IMR-90 (cell line): Measurements from ENCODE around the gene CMIP. TPM values are rescaled to one million over a fixed set of nuclear protein-coding genes. Genes with fewer than 3 reads are reported as not detected.

Experiments
- ATAC-seq: fragments of 200-7000 bp; cut with Tn5 transposase; 2 replicates; pipeline ENCODE4 v1.9.1; 2020; ENCODE audit warnings: low read depth, mild to moderate bottlenecking, moderate library complexity
- BruUV-seq: library from RNA; stranded (reverse); fragments of 400-500 nt; replicated peaks from 2 replicates; lab custom pipeline; 2021; lab: Mats Ljungman, UMichigan
- CTCF ChIA-PET: fragments of 300-600 bp; formaldehyde crosslinking; extraction: SDS; loops from one replicate; lab custom pipeline; 2021; ENCODE audit warnings: antibody characterized with exemption; lab: Yijun Ruan, JAX
- POLR2A ChIA-PET: fragments of 300-600 bp; sonication (Branson Sonifier 250); formaldehyde crosslinking; loops from one replicate; lab custom pipeline; 2022; ENCODE audit warnings: antibody characterized with exemption; ENCODE audit not compliant: unreplicated experiment; lab: Charles Lee
- DNase-seq: peaks from one replicate; pipeline ENCODE4 v3.0.0; 2013
- H2AFZ ChIP-seq: replicated peaks from 2 replicates; pipeline ENCODE3; 2013; ENCODE audit warnings: low read length, mild to moderate bottlenecking; ENCODE audit not compliant: poor library complexity
- H2AK5ac ChIP-seq: 2 replicates; pipeline ENCODE4 v1.6.1; 2013; ENCODE audit warnings: low read depth, low read length, inconsistent platforms
- H2AK9ac ChIP-seq: replicated peaks from 2 replicates; pipeline ENCODE3; 2013; ENCODE audit warnings: mild to moderate bottlenecking, low read depth, low read length, moderate library complexity; ENCODE audit not compliant: poor library complexity
- H2BK120ac ChIP-seq: 2 replicates; pipeline ENCODE4 v1.6.1; 2013; ENCODE audit warnings: low read depth, low read length, inconsistent platforms
- H2BK15ac ChIP-seq: 3 replicates; pipeline ENCODE4 v1.6.1; 2013; ENCODE audit warnings: low read depth, low read length, inconsistent platforms
- H2BK20ac ChIP-seq: 2 replicates; pipeline ENCODE4 v1.6.1; 2013; ENCODE audit warnings: low read depth, mild to moderate bottlenecking, inconsistent platforms, low read length, moderate library complexity
- H2BK5ac ChIP-seq: 2 replicates; pipeline ENCODE4 v1.6.1; 2013; ENCODE audit warnings: mild to moderate bottlenecking, low read depth, low read length, inconsistent platforms; ENCODE audit not compliant: poor library complexity, severe bottlenecking
- H3K14ac ChIP-seq: replicated peaks from 2 replicates; pipeline ENCODE4 v1.6.1; 2013; ENCODE audit warnings: low read depth, low read length, inconsistent platforms
- H3K18ac ChIP-seq: 2 replicates; pipeline ENCODE4 v1.6.1; 2013; ENCODE audit warnings: low read depth, low read length, control low read depth
- H3K23ac ChIP-seq: 2 replicates; pipeline ENCODE4 v1.6.1; 2013; ENCODE audit warnings: low read depth, low read length, inconsistent platforms
- H3K27ac ChIP-seq: 2 replicates; pipeline ENCODE4 v1.5.1; 2013; ENCODE audit warnings: mild to moderate bottlenecking, control low read depth, low read length; ENCODE audit not compliant: insufficient read depth
- H3K27me3 ChIP-seq: 2 replicates; pipeline ENCODE4 v1.6.1; 2013; ENCODE audit warnings: low read length; ENCODE audit not compliant: control insufficient read depth, insufficient read depth
- H3K36me3 ChIP-seq: 2 replicates; pipeline ENCODE4 v1.6.1; 2013; ENCODE audit warnings: low read length, mixed read lengths; ENCODE audit not compliant: control insufficient read depth, insufficient read depth
- H3K4ac ChIP-seq: 2 replicates; pipeline ENCODE4 v1.6.1; 2013; ENCODE audit warnings: low read depth, low read length, inconsistent platforms
- H3K4me1 ChIP-seq: 2 replicates; pipeline ENCODE4 v1.6.1; 2013; ENCODE audit warnings: low read length, mixed read lengths; ENCODE audit not compliant: control insufficient read depth, insufficient read depth
- H3K4me2 ChIP-seq: 2 replicates; pipeline ENCODE4 v1.6.1; 2013; ENCODE audit warnings: low read depth, mild to moderate bottlenecking, control low read depth, low read length, moderate library complexity
- H3K4me3 ChIP-seq: 2 replicates; pipeline ENCODE4 v1.5.1; 2013; ENCODE audit warnings: low read depth, mild to moderate bottlenecking, control low read depth, low read length, moderate library complexity; ENCODE audit not compliant: insufficient read depth
- H3K56ac ChIP-seq: 2 replicates; pipeline ENCODE4 v1.6.1; 2013; ENCODE audit warnings: low read length, inconsistent platforms; ENCODE audit not compliant: insufficient read depth; ENCODE audit errors: extremely low read depth
- H3K79me1 ChIP-seq, 2 experiments: 2 replicates each; pipeline ENCODE4 v1.6.1; 2013; ENCODE audit warnings: low read length in 2 of 2, inconsistent platforms in 1 of 2, low read depth in 1 of 2
- H3K9ac ChIP-seq: 2 replicates; pipeline ENCODE4 v1.6.1; 2013; ENCODE audit warnings: low read depth, low read length, control low read depth
- H3K9me1 ChIP-seq: 2 replicates; pipeline ENCODE4 v1.6.1; 2013; ENCODE audit warnings: low read length, inconsistent platforms; ENCODE audit not compliant: insufficient read depth
- H3K9me3 ChIP-seq: 2 replicates; pipeline ENCODE4 v1.6.1; 2013; ENCODE audit warnings: low read length; ENCODE audit not compliant: control insufficient read depth, insufficient read depth
- H4K20me1 ChIP-seq: 2 replicates; pipeline ENCODE4 v1.6.1; 2013; ENCODE audit warnings: low read length, inconsistent platforms; ENCODE audit not compliant: insufficient read depth
- H4K5ac ChIP-seq: 2 replicates; pipeline ENCODE4 v1.6.1; 2013; ENCODE audit warnings: mild to moderate bottlenecking, low read depth, low read length, control low read depth
- H4K8ac ChIP-seq, 2 experiments: 2 replicates each; pipeline ENCODE4 v1.6.1; 2013; ENCODE audit warnings: low read depth in 2 of 2, low read length in 2 of 2, control low read depth in 1 of 2, inconsistent platforms in 1 of 2
- H4K91ac ChIP-seq: 2 replicates; pipeline ENCODE4 v1.6.1; 2013; ENCODE audit warnings: low read depth, low read length, inconsistent platforms; ENCODE audit not compliant: insufficient read depth
- CEBPB ChIP-seq: IDR thresholded peaks from 2 replicates; pipeline ENCODE4 v1.6.1; 2012; ENCODE audit warnings: low read depth, low read length, improper control_type of control experiment
- MXI1 ChIP-seq: IDR thresholded peaks from 2 replicates; pipeline ENCODE4 v1.6.1; 2012; ENCODE audit warnings: low read depth, mild to moderate bottlenecking, low read length, moderate library complexity, borderline replicate concordance
- NFE2L2 ChIP-seq: fragments of 150-350 bp; IDR thresholded peaks from 2 replicates; pipeline ENCODE4 v1.6.1; 2016; ENCODE audit warnings: low read depth, mild to moderate bottlenecking, low read length
- POLR2A ChIP-seq: IDR thresholded peaks from 2 replicates; pipeline ENCODE4 v1.6.1; 2012; ENCODE audit warnings: mild to moderate bottlenecking, low read depth, low read length
- WGBS, 2 experiments: methylation state at CpG; one replicate each; pipeline versions ENCODE4 v1.1.5 to v1.1.7; 2013; ENCODE audit warnings: missing lambda C conversion rate in 2 of 2; ENCODE audit not compliant: insufficient read length in 1 of 2; ENCODE audit errors: extremely low coverage in 2 of 2; 5-methylcytosine and 5-hydroxymethylcytosine counted together
- dilution Hi-C: fragments of 300-500 bp; cut with HindIII; formaldehyde crosslinking; loops from one replicate; pipeline ENCODE4 v1.14.3; 2018; ENCODE audit warnings: low sequenced_read_pairs; ENCODE audit not compliant: unreplicated experiment
- in situ Hi-C: fragments of 300-500 bp; cut with MboI; formaldehyde crosslinking; loops from 3 replicates; pipeline ENCODE4 v1.14.3; 2019; ENCODE audit warnings: low sequenced_read_pairs, inconsistent platforms, mixed read lengths
- intact Hi-C: fragments of 100-400 bp; cut with micrococcal nuclease; formaldehyde crosslinking; loops from 2 replicates; pipeline ENCODE4 v1.10.0; 2022
- polyA plus RNA-seq, 3 experiments: library from polyadenylated mRNA; depleted of rRNA; stranded (reverse); fragments of >200 nt; gene quantifications; 2 replicates each; pipeline ENCODE4 v1.2.3, GENCODE V29; 2012; ENCODE audit warnings: low replicate concordance in 1 of 3
- total RNA-seq: library from RNA; depleted of rRNA; stranded (reverse); fragments of >200 nt; gene quantifications from 2 replicates; pipeline ENCODE4 v1.2.3, GENCODE V29; 2012

The CMIP gene
- total and polyA plus RNA-seq, 2 of the 4 experiments (the other 2 are of a cell fraction), result 3.2 to 11.6 TPM

- dilution Hi-C loops, result no loop called here
- H2BK15ac ChIP-seq, result no peak overlapping the region
- H3K9ac ChIP-seq, result no peak overlapping the region
- no peak overlapping the region for H3K18ac ChIP-seq
- H4K91ac ChIP-seq, result no peak overlapping the region
- no peak overlapping the region for H3K14ac ChIP-seq
- H3K27me3 ChIP-seq, result peaks cover 7% of the 10 kb centered on the region
- peaks cover 41% of the 10 kb centered on the region for H3K36me3 ChIP-seq
- no peak overlapping the region for H3K56ac ChIP-seq
- peaks cover 57% of the 10 kb centered on the region for H4K20me1 ChIP-seq
- H3K4me3 ChIP-seq, result no peak overlapping the region
- no peak for ATAC-seq
- no peak overlapping the region for H2AK9ac ChIP-seq
- intact Hi-C loops, result no loop called here
- peaks cover 14% of the 10 kb centered on the region for H3K4me1 ChIP-seq
- ChIA-PET CTCF (no interaction called here), POLR2A (no interaction called here)
- TF ChIP-seq POLR2A (no peak), MXI1 (no peak), NFE2L2 (no peak), CEBPB (no peak)
- no peak overlapping the region for H2BK5ac ChIP-seq
- H2AFZ ChIP-seq, result no peak overlapping the region
- H3K23ac ChIP-seq, result no peak overlapping the region
- no peak overlapping the region for H2BK20ac ChIP-seq
- BruUV-seq, result no TSS peak
- no peak overlapping the region for H2AK5ac ChIP-seq
- H4K5ac ChIP-seq, result no peak overlapping the region
- in situ Hi-C loops, result no loop called here
- H4K8ac ChIP-seq, result no peak overlapping the region
- H3K9me3 ChIP-seq, result no peaks in the 10 kb centered on the region
- H3K27ac ChIP-seq, result no peak overlapping the region
- peaks cover 5% of the 10 kb centered on the region for H3K9me1 ChIP-seq
- H3K79me1 ChIP-seq, result no peaks in the 10 kb centered on the region
- H3K4ac ChIP-seq, result no peak overlapping the region
- H3K4me2 ChIP-seq, result no peak overlapping the region
- 95% methylated on average over 6 of the region's 11 CpGs; no CpG with 5 or more reads in 1 of the 2 experiments for WGBS, 2 experiments
- no peak overlapping the region for H2BK120ac ChIP-seq
- no peak for DNase-seq
Observed at GRCh38 chr16:81708266-81709015, 263.8 kb downstream of the CMIP start.
